NK-92 treated with Interleukin-12 subunit alpha and Interleukin-12 subunit beta, amount 100 ng/mL, for 24 hours (cell line): ENCODE results near the gene FLVCR1.
"Not testable (repeated sequence)": the region's sequence is repeated elsewhere in the genome, so short reads cannot be mapped to it uniquely, and the experiment has no call there.

Experiments
- DNase-seq: peaks from one replicate; lab custom pipeline; 2025; lab: John Stamatoyannopoulos, UW

Gene FLVCR1

DNA sequence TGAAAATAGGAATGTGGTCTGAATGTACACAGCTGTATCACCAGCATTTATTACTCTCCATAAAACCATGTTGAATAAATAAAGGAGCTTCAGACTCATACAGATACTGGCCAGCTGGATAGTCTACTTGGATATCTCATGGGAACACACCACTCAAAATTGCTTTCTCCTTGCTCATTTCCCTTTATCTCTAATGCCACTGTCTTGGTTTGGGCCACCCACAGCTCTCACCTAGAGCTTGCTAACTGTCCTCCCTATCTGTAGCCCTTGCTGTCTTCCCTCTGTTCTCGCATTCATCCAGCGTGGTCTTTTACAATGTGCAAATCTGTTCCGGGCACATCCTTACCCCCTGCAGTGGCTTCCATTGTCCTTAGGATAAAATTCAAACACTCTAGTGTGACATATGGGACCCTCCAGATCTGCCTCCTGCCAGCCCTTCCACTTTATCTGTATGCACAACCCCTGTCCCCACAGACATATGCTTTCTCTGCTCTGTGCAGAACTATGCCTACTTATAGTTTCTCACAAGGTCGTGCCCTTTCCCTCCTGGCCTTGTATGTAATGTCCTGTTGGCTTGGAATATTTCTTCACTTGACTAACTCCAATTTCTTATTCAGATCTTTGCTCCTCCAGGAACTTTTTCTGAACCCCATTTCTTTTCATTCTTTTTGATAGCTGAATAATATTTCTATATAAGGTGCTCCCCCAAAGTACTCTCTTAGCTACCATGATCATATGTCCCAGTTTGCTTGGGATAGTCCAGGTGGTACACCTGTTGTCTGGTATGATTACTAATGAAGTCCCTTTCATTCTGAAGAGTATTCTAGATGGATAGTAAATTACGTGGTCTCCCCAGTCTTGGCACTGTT lies 2.9 kb downstream of the FLVCR1 start:
- no peak for DNase-seq

DNA sequence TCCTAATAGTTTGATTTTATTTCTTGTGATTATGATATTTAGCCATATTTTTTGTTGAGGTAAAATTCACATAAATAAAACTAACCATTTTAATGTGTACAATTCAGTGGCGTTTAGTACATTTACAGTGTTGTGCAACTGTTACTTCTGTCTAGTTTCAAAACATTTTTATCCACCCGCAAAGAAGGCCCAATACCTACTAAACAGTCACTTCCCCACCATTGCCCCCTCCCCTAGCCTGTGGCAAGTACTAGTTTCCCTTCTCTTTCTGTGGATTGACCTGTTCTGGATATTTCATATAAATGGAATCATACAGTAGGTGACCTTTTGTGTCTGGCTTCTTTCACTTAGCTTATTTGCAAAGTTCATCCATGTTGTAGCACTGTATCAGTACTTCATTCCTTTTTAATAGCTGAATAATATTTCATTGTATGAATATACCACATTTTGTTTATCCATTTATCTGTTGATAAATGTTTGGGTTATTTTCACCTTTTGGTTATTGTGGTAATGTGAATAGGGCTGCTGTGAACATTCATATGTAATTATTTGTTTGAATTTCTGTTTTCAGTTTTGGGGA lies 4.1 kb downstream of the FLVCR1 start:
- DNase-seq: no peak

DNA sequence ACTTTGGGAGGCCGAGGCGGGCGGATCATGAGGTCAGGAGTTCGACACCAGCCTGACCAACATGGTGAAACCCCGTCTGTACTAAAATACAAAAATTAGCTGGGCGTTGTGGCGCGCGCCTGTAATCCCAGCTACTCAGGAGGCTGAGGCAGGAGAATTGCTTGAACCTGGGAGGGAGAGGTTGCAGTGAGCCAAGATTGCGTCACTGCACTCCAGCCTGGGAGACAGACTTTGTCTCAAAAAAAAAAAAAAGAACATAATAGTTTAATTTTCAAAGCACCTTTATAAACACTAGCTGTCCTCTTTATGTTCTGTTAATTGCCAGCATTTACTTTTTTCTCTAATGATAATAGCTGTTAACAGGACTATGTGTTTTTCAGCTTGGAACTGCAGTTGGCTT lies 5.3 kb downstream of the FLVCR1 start:
- not testable (repeated sequence) for DNase-seq

DNA sequence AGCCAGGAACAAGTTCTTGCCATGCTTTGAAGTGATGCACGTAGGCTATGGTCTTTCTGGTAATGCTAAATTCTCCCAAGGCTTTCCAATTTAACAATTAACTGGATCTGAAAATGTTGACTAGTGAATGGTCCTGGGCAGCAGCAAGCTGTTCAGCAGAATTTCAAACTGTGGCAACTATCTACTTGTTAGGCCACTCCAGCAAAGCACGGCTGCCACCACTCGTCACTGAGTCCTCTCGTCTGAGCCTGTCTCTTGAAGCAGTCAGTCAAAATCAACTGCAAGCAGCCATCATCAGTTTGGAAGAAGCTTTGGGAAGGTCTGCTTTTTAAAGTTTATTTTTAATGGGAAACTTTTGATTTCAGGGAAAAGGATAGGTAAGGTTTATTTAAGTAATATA lies 6.1 kb downstream of the FLVCR1 start:
- no peak for DNase-seq

DNA sequence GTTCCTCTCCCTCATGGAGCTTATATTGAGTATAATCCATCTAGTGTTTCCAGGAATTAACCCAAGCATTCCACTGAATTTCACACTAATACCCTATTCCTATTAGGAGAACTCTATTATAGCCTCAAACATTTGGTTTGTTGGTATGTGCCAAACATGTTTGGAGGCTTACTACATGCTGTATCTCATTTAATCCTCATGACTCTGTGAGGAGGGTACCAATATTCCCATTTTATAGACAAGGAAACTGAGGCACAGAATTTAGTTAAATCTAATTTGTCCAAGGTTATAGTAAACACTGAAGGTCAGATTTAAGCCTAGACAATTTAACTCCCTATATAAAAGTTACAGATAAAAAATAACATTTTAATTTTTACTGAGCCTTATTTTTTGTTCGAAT lies 9.1 kb downstream of the FLVCR1 start:
- DNase-seq: no peak

DNA sequence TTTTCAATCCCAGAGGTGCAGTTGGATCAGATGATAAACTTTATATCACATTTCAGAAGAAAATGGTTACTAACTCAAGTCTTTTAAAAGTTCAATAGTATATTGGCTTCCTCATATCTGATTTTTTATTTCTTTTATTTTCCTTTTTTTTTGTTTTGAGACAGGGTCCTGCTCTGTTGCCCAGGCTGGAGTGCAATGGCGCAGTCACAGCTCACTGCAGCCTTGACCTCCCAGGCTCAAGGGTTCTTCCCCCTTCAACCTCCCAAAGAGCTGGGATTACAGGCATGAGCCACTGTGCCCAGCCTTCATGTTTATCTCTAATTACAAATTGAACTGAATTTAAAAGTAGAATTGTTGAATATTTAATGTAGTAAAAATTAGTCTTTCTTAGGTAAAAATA lies 13.9 kb downstream of the FLVCR1 start:
- no peak for DNase-seq

DNA sequence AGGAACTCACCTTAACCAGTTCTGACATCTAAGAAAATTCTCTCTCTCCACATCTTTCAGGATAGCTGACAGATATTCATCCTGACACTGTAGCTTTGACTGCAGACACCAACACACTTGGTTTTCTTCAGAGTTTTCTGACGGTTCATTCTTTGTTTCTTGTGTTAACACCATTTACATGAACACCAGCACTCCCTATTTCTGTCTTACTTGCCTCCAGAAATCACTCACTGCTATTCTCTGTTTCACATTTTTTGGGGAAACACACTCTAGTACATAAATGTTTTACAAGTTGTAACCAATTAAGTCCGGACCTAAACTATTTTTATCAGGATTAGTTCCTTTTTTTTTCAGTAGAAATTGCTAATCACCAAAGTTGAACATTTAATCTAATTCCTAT lies 15.4 kb downstream of the FLVCR1 start:
- no peak for DNase-seq

DNA sequence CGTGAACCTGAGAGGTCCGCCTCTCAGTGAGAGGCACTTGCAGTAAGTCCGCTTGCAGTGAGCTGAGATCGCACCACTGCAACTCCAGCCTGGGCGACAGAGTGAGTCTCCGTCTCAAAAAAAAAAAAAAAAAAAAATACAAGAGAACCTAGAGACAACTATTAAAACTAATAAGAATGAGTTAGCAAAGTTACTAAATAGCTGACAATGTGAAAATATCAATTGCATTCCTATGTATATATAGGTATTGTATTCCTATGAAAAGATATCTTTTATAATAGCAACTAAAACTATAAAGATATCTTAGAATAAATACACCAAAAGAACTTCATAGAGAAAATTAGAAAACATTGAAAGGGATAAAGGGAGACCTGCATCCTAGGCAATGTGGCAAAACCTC lies 20.3 kb downstream of the FLVCR1 start:
- no peak for DNase-seq

DNA sequence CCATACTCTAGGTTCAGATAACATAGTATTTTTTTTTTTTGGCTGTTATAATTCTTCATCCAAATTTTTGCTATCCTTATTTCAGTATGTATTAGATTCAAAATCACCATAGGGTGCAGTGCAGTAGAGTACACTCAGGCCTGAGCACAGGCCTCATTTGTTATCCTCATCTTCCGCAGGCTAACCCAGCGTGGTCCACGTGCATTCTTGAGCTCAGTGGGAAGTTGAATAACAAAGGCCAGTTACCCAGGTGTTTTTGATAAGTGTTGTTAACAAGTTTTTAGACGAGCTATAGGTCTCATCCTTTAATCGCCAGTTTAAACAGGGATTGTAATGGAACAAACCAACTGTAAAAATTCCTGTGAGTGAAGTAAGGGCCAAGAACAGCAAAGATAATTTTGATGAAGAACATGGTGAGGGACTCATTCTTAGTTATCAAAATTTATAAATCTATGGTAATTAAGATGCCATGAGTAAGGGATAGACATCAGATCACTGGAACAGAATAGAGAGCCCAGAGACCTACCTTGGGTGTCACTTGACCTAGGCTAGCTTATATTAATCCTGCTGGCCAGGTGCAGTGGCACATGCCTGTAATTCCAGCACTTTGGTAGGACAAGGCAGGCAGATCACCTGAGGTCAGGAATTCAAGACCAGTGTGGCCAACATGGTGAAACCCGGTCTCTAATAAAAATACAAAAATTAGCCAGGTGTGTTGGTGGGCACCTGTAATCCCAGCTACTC lies 22.0 kb downstream of the FLVCR1 start:
- no peak for DNase-seq

DNA sequence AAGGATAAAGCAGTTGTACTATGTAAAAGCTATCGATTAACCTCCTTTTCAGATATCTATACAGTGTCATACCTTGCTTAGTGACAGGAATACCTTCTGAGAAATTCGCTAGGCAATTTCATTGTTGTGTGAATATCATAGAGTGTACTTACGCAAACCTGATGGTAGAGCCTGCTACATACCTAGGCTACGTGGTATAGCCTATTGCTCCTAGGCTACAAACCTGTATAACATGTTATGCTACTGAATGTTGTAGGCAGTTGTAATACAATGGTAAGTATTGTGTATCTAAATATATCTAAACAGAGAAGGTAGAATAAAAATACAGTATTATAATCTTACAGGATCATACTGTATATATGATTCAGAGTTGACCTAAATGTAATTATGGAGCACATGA lies 26.5 kb downstream of the FLVCR1 start:
- DNase-seq: no peak

DNA sequence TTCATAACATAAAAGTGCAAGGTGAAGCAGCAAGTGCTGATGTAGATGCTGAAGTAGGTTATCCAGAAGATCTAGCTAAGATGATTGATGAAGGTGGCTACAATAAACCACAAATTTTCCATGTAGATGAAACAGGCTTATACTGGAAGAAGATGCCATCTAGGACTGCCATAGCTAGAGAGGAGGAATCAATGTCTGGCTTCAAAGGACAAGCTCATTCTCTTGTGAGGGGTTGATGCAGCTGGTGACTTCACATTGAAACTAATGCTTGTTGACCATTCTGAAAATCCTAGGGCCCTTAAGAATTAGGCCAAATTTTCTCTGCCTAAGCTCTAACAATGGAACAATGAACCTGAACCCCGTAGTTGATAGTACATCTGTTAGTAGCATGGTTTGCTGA lies 34.0 kb downstream of the FLVCR1 start:
- DNase-seq: no peak

DNA sequence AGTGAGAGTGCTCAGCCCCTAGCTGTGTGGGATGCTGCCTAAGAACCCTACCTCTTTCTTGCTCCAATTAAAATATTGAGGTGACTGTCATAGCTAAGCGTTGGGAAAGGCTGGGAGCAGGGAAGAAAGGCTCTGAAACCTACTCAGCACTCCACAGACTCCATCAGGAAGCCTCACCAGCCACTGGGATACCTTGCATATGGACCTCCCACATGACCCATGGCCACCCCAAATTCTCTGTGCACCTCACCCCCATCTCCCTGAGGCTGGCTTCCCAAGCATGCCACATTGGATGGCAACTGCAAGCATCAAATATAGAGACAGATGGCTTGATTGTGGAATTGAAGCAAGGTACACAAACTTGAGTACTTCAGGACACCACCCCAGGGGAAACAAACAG lies 41.8 kb downstream of the FLVCR1 start:
- no peak for DNase-seq

DNA sequence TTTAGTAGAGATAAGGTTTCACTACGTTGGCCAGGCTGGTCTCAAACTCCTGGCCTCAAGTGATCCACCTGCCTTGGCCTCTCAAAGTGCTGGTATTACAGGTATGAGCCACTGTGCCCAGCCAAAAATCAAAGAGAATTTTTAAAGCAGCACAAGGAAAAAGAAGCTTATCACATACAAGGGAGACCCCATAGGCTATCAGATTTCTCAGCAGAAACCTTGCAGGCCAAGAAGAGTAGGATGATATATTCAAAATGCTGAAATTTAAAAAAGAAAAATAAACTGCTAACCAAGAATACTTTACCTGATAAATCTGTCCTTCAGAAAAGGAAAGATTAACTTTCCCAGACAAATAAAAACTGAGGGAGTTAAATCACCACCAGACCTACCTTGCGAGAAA lies 43.2 kb downstream of the FLVCR1 start:
- DNase-seq: no peak

DNA sequence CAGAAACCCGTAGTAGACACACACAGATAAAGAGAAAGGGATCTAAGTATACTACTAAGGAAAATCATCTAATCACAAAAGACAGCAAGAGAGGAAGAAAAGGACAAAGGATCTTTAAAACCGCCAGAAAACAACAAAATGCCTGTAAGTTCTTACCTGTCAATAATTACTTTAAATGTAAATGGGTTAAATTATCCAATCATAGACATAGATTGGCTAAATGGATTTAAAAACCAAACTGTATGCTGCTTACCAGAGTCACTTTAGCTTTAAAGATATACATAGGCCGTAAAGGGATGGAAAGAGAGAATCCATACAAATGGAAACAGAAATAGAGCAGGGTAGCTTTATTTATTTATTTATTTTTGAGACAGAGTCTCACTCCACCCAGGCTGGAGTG lies 44.0 kb downstream of the FLVCR1 start:
- DNase-seq: no peak

DNA sequence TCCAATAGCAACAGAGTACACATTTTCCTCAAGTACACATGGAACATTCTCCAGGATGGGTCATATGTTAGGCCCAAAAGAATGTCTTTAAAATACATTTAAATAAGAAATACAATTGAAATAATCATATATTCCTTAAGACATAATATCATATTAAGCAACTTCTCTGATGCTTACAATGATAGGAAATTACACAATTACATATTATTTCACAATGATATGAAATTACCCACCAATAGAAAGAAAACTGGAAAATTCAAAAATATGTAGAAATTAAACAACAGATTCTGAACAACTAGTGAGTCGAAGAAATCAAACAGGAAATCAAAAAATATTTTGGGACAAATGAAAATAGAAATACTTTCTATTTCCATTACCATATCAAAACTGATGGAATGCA lies 45.6 kb downstream of the FLVCR1 start:
- DNase-seq: no peak

DNA sequence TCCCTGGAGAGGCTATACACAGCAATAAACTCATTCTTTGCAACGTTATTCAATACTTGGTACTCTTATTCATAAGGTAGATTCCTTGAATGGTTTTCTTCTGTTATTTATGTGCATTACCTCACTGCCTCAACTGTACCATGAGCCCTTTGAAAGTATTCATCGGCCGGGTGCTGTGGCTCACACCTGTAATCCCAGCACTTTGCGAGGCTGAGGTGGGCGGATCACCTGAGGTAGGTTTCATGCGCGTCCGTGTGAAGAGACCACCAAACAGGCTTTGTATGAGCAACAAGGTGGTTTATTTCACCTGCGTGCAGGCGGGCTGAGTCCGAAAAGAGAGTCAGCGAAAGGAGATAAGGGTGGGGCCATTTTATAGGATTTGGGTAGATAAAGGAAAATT lies 50.0 kb downstream of the FLVCR1 start:
- not testable (repeated sequence) for DNase-seq

DNA sequence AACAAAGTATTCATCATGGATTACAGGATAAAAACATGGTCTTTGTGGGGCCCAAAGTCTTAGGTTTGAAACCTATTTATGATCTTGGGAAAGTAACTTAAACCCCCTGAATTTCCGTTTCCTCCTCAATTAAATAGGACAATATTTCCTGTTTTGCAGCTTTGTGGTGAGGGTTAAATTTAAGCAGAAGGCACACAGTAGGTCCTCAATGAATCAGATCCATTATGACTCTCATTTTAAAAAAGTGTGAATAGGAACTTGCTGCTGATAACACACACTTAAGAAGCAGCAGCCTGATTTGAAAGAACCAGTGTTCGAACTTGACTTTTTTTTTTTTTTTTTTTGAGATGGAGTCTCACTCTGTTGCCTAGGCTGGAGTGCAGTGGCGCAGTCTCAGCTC lies 50.9 kb downstream of the FLVCR1 start:
- no peak for DNase-seq

DNA sequence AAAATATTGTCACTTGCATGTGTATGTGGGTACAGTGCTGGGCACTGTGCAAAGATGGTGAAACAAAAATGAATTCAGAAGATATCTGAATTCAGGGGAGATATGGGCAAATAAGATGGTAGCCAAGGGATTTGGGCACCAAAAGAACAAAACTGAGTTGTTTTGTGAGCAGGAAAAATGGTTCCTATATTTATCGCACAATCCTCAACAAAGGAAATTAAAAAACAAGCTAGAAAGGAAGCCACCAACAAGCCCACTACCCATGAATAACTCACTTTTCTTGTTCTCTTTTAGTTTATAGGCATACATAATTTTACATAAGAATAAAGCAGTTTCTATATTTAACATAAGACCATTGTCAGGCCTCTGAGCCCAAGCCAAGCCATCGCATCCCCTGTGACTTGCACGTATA lies 51.6 kb downstream of the FLVCR1 start:
- DNase-seq: no peak

DNA sequence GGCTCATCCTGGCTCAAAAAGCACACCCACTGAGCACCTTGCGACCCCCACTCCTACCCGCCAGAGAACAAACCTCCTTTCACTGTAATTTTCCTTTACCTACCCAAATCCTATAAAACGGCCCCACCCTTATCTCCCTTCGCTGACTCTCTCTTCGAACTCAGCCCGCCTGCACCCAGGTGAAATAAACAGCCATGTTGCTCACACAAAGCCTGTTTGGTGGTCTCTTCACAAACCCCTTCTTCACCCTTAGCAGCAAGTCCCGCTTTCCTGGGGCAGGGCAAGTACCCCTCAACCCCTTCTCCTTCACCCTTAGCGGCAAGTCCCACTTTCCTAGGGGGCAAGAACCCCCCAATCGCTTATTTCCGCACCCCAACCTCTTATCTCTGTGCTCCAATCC lies 52.1 kb downstream of the FLVCR1 start:
- DNase-seq: not testable (repeated sequence)

DNA sequence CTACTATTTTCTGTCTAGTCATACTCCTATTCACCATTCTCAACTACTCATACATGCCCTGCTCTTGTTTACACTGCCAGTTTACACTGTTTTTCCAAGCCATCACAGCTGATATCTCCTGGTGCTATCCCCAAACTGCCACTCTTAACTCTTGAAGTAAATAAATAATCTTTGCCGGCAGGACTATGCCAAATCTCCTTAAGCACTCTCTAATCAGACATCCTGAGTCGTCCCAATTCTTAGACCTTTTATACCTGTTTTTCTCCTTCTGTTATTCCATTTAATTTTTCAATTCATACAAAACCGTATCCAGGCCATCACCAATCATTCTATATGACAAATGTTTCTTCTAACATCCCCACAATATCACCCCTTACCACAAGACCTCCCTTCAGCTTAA lies 55.6 kb downstream of the FLVCR1 start:
- DNase-seq: not testable (repeated sequence)

DNA sequence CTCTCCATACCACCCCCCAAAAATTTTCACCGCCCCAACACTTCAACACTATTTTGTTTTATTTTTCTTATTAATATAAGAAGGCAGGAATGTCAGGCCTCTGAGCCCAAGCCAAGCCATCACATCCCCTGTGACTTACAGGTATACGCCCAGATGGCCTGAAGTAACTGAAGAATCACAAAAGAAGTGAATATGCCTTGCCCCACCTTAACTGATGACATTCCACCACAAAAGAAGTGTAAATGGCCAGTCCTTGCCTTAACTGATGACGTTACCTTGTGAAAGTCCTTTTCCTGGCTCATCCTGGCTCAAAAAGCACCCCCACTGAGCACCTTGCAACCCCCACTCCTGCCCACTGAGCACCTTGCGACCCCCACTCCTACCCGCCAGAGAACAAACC lies 56.0 kb downstream of the FLVCR1 start:
- not testable (repeated sequence) for DNase-seq

DNA sequence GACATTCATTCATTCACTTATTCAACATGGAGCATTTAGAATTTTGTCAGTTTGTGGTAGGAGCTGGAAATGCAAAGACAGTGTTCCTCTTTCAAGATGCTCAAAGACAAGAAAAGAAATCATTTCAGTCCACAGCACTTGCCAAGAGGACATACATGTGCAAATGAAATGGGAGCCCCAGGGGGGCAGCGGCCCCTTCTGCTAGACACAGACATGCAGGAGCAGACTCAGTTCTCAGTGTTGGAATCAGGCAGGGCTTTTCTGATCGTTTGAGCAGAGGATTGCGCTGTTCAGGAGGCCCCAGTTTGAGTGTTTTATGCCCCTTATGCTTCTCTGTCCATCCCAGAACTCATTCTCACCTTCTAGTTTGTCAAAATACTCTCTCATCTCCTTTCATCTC lies 56.7 kb downstream of the FLVCR1 start:
- DNase-seq: no peak
